HUES6 (cell line): ENCODE data around the gene DTNB.

Source experiments
- H3K27ac ChIP-seq: 2 replicates; pipeline ENCODE4 v1.7.0; 2013; ENCODE audit warnings: low read depth, mild to moderate bottlenecking, low read length, inconsistent platforms
- H3K27me3 ChIP-seq: 2 replicates; pipeline ENCODE4 v1.6.1; 2013; ENCODE audit warnings: low read length; ENCODE audit not compliant: control insufficient read depth, insufficient read depth
- H3K36me3 ChIP-seq: 2 replicates; pipeline ENCODE4 v1.6.1; 2013; ENCODE audit warnings: low read length; ENCODE audit not compliant: control insufficient read depth, insufficient read depth
- H3K4me1 ChIP-seq: 2 replicates; pipeline ENCODE4 v1.6.1; 2013; ENCODE audit warnings: low read length; ENCODE audit not compliant: control insufficient read depth, insufficient read depth
- H3K4me3 ChIP-seq: 2 replicates; pipeline ENCODE4 v1.5.1; 2013; ENCODE audit warnings: low read depth, low read length
- H3K9ac ChIP-seq: one replicate; pipeline ENCODE4 v1.6.1; 2013; ENCODE audit warnings: mild to moderate bottlenecking, low read length
- H3K9me3 ChIP-seq: 2 replicates; pipeline ENCODE4 v1.6.1; 2013; ENCODE audit warnings: low read depth, low read length; ENCODE audit not compliant: control insufficient read depth, insufficient read depth

Gene DTNB

DNA sequence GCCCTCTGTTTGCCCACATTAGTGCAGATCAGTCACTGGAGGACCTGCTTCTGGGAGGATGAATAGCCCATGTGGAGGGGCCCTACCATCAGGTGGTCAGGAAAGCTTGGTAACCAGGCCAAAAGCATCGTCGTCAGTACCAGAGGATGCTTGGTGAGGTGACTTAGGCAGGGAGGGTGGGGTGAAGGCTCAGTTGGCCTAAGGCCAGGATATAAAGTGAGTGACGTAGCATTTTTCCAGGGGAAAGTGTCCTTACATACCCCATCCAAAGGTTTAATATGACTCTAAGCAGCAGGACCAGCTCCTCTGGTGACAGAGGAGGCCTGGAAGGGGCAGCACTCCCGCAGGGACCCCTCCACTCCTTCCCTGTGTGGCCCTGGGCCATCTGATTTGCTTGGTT is 303.9 kb downstream of the DTNB start:
- Histone ChIP-seq H3K27me3 (peaks cover 4% of the 10 kb centered on the region; the same call in 1 of the 2 replicates), H3K4me3 (no peak overlapping the region), H3K9me3 (no peaks in the 10 kb centered on the region), H3K9ac (no peak overlapping the region), H3K27ac (no peak overlapping the region), H3K4me1 (peaks cover 20% of the 10 kb centered on the region; the same call in 1 of the 2 replicates), H3K36me3 (no peaks in the 10 kb centered on the region)

DNA sequence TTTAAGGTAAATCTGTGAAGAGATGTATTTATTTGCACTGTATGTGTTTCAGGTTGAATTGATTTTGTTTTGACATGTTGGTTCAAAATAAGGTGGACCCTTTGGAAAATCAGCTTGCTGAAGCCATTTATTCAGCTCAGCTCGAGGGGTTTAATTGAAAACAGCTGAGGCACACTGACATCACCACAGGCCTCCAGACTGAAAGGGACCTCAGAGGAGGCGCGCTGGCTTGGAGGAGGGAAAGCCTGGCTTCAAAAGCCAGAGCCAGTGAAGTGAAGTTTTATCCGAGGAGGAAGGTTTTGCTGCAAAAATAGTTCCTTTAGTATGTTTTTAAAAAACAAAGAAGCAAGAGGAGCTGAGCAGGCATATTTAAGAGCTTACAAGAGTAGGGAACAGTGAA is 304.7 kb downstream of the DTNB start:
- Histone ChIP-seq H3K36me3 (no peaks in the 10 kb centered on the region), H3K4me3 (no peak overlapping the region), H3K9ac (no peak overlapping the region), H3K27ac (no peak overlapping the region), H3K27me3 (peaks cover 12% of the 10 kb centered on the region), H3K9me3 (no peaks in the 10 kb centered on the region), H3K4me1 (peaks cover 20% of the 10 kb centered on the region; the same call in 1 of the 2 replicates)

DNA sequence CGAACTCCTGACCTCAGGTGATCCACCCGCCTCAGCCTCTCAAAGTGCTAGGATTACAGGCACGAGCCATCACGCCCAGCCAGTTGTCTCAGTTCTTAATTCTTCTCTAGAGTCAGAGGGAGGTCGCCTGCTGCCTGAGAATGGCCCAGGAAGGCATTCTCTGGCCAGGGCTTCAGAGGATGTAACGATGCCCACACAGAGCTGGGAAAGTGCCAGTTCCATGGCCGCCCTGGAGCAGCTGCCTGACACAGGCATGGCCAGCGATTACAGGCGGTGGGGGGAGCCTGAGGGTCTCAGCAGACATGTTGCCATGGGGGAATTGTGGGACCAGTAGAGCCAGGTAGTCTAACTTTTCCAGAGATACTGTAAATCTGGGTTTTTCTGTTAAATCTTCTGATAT is 306.1 kb downstream of the DTNB start:
- H3K27me3 ChIP-seq: peaks cover 22% of the 10 kb centered on the region
- no peaks in the 10 kb centered on the region for H3K9me3 ChIP-seq
- H3K36me3 ChIP-seq: no peaks in the 10 kb centered on the region
- H3K4me1 ChIP-seq: peaks cover 18% of the 10 kb centered on the region; the same call in 1 of the 2 replicates
- H3K9ac ChIP-seq: no peak overlapping the region
- H3K4me3 ChIP-seq: no peak overlapping the region
- H3K27ac ChIP-seq: no peak overlapping the region

DNA sequence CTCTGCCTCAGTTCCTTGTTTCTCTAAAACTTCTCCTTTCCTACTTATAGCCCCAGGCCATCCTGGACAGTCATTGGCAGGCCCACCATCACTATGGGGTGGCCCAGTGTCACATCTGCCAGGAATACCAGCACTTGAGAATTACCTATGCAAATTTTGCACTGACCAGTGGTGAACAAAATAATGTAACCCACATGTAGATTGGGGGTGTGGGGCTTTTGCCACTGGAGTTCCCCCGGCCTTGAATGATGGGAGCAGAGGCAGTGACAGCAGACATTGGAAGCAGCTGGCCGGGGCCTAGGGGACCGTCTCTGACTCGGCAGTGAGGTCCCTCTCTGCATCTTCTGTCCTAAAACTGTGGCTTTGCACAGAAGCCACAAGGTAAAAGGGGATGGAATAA is 306.7 kb downstream of the DTNB start:
- Histone ChIP-seq H3K27me3 (peaks cover 24% of the 10 kb centered on the region), H3K4me1 (peaks cover 17% of the 10 kb centered on the region; the same call in 1 of the 2 replicates), H3K36me3 (no peaks in the 10 kb centered on the region), H3K9me3 (no peaks in the 10 kb centered on the region), H3K27ac (no peak overlapping the region), H3K4me3 (no peak overlapping the region), H3K9ac (no peak overlapping the region)

DNA sequence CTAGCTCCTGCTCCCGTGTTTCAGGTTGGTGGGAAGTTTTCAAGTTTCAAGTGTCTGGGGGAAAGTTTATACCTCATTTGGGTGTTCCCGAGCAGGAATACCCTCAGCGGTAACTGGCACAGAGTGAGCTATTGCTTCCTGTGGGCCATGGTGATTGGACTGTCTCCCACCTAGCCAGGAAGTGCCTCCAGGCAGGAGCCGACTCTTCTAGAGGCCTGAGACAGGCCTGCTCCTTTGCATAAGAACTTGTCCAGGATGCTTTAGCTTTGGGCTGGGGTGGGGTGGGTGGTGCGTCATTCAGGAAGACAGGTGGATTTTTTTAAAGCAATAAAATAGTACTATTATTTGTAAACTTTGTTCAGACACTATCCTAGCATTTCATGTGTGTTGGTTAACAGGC is 308.1 kb downstream of the DTNB start:
- peaks cover 16% of the 10 kb centered on the region; the same call in 1 of the 2 replicates for H3K4me1 ChIP-seq
- H3K27ac ChIP-seq: no peak overlapping the region
- no peak overlapping the region for H3K4me3 ChIP-seq
- H3K36me3 ChIP-seq: no peaks in the 10 kb centered on the region
- no peak overlapping the region for H3K9ac ChIP-seq
- H3K27me3 ChIP-seq: peaks cover 31% of the 10 kb centered on the region
- no peaks in the 10 kb centered on the region for H3K9me3 ChIP-seq

DNA sequence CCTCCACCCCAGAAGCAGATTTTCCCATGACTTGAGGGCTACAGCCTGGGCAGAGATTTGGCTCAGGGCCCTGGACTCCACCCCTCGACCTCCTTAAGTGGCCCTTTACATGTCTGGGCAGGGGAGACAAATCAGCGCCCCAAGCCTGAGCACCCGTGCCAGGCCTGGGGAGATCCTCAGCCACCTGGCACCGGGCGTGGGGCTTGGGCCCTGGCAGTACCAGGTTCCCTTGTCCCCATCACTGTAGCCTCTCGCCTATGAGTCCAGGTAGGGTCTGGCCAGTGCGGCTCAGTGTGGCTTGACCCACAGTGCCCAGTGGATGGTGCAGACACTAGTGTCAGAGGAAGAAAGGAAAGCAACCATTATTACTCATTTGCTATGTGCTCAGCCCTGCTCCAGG is 309.6 kb downstream of the DTNB start:
- H3K9ac ChIP-seq: no peak overlapping the region
- H3K4me1 ChIP-seq: peaks cover 16% of the 10 kb centered on the region; the same call in 1 of the 2 replicates
- H3K36me3 ChIP-seq: no peaks in the 10 kb centered on the region
- H3K27me3 ChIP-seq: peaks cover 31% of the 10 kb centered on the region
- no peaks in the 10 kb centered on the region for H3K9me3 ChIP-seq
- H3K4me3 ChIP-seq: no peak overlapping the region
- H3K27ac ChIP-seq: no peak overlapping the region

DNA sequence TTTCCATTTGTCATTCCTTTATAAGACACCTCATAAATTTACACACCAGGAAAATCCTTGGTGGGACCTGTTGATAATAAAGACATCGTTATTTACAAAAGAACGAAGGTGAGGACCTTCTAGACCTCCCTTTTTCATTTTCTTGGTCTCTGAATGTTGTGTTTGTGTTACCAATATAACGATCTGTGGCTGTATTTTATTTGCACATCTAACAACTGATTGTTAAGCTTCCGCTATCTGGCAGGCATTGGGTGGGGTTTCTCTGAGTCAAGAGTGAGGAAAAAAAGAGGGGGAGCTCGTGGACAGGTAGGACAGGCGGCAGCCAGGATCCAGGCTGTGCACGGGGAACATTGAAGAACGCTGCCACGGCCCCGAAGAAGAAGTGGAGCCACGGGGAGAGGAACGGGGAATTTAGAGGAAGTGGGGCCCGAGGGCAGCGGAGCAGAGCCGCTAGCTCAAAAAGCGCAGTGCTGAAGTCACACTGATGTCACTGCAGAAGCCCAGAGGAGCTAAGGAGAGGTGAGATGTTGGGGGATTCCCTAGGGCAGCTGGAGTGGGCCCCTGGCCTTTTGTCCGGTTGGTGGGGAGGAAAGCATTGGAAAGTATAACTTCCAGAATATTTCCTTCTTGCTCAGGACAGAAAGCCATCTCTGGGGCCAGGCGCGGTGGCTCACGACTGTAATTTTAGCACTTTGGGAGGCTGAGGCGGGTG is 310.8 kb downstream of the DTNB start:
- peaks cover 21% of the 10 kb centered on the region; the same call in 1 of the 2 replicates for H3K4me1 ChIP-seq
- H3K4me3 ChIP-seq: peak overlapping the region; percentile 1; the same call in 1 of the 2 replicates
- H3K27me3 ChIP-seq: peaks cover 31% of the 10 kb centered on the region
- no peaks in the 10 kb centered on the region for H3K36me3 ChIP-seq
- H3K9ac ChIP-seq: no peak overlapping the region
- no peaks in the 10 kb centered on the region for H3K9me3 ChIP-seq
- H3K27ac ChIP-seq: no peak overlapping the region

DNA sequence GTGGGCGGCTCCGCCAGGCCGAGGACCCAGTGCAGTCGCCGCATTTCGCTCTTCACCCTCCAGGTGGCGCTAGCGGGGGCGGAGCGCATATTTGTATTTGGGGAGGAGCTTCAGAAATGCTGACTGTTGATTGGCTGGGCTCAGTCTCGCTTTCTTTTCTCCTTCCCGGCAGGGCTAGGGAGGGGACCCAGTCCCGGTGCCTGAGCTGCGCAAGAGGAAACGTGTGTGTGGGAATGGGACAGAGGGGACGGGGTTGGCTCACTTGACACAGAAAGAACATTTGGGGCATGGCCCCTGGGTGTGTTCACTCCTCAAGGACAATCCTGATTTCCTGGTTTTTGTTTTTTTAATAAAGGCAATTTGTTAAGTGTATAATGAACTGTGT is 311.3 kb downstream of the DTNB start:
- H3K9me3 ChIP-seq: no peaks in the 10 kb centered on the region
- H3K4me1 ChIP-seq: peaks cover 21% of the 10 kb centered on the region; the same call in 1 of the 2 replicates
- no peak overlapping the region for H3K9ac ChIP-seq
- peaks cover 31% of the 10 kb centered on the region for H3K27me3 ChIP-seq
- no peak overlapping the region for H3K27ac ChIP-seq
- no peaks in the 10 kb centered on the region for H3K36me3 ChIP-seq
- peak overlapping the region; percentile 1; the same call in 1 of the 2 replicates for H3K4me3 ChIP-seq

DNA sequence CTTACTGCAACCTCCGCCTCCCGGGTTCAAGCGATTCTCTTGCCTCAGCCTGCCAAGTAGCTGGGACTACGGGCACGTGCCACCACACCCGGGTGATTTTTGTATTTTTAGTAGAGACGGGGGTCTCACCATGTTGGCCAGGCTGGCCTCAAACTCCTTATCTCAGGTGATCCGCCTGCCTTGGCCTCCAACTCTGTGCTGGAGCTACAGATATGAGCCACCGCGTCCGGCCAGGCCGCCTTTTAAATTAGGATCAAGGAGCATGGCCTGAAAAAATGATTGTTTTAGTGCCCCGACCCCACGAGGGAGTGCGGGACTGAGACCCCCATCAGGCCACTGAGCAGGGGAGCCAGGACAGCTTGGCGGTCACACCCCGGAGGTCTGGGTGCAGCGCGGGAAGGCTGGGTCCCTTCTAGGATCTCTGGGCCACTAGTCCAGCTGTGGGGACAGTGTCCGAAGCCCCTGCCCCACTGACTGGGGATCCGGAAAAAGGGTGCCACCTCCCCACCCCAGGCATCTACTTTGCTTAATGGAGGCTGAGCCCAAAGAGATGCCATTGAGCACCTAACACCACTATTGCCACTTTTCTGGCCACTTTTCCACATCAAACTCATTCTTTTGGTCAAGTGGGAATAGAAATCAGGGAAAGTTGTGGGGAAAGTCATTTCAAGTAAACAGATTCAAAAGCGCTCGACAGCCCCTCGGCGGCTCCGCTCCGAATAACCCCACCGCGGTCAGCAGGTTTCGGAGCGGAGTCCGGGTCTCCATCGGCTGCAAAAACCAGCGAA is 311.9 kb downstream of the DTNB start:
- no peak overlapping the region for H3K27ac ChIP-seq
- no peaks in the 10 kb centered on the region for H3K36me3 ChIP-seq
- peaks cover 31% of the 10 kb centered on the region for H3K27me3 ChIP-seq
- peak overlapping the region; percentile 38; the same call in 1 of the 2 replicates for H3K4me3 ChIP-seq
- peaks cover 21% of the 10 kb centered on the region; the same call in 1 of the 2 replicates for H3K4me1 ChIP-seq
- H3K9me3 ChIP-seq: no peaks in the 10 kb centered on the region
- H3K9ac ChIP-seq: no peak overlapping the region

DNA sequence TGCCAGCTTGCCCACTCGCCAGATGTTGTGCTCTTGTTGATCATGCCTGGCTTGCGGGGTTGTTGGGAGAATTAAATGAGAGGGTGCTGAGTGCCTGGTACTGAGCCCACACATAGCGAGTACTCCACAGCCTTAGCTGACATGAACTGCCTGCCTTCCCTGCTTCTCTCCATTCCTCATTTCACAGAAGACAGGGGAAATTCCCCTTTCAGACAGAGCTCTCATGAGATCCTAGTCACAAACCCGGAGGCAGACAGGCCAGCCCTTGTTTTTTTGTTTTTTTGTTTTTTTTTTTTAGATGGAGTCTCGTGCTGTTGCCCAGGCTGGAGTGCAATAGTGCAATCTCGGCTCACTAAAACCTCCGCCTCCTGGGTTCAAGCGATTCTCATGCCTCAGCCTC is 314.5 kb downstream of the DTNB start:
- Histone ChIP-seq H3K4me3 (no peak overlapping the region), H3K9ac (no peak overlapping the region), H3K27ac (no peak overlapping the region), H3K9me3 (peaks cover 3% of the 10 kb centered on the region; the same call in 1 of the 2 replicates), H3K4me1 (peaks cover 16% of the 10 kb centered on the region; the same call in 1 of the 2 replicates), H3K36me3 (no peaks in the 10 kb centered on the region), H3K27me3 (peaks cover 20% of the 10 kb centered on the region)

DNA sequence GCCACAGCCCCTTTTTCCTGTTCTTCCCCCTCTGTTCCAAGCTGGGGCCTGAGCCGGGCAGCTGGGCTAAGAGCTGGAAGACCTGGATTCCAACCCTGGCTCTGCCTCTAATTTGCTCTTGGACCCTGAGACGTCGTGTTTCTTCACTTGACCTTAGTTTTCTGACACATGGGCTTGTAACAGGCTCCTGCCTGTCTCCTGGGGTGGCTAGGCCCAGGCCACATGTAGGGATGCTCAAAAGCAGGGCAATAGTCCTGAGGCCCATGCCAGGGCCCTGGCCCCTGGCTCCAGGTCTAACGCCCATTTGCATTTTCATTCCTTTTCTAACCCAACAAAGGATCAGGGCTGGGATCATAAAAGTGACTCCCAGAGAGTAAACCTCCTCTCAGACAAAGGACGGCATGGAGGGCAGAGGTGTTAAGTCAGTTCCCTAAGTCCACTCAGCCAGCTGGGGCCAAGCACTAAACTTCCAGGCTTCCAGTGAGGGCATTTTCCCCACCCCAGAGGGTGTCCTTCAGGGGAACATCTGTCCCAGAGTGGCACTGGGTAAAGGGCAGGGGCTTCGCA is 315.0 kb downstream of the DTNB start:
- H3K9ac ChIP-seq: no peak overlapping the region
- no peaks in the 10 kb centered on the region for H3K36me3 ChIP-seq
- H3K27ac ChIP-seq: no peak overlapping the region
- no peak overlapping the region for H3K4me3 ChIP-seq
- peaks cover 3% of the 10 kb centered on the region; the same call in 1 of the 2 replicates for H3K9me3 ChIP-seq
- peaks cover 16% of the 10 kb centered on the region; the same call in 1 of the 2 replicates for H3K4me1 ChIP-seq
- peaks cover 15% of the 10 kb centered on the region for H3K27me3 ChIP-seq
